Measurements from ENCODE around the gene MFGE8.

The MFGE8 gene

GRCh38 chr15:88866295-88866881 is 46.8 kb downstream of the MFGE8 start:
- peaks cover 0 to 2% of the 10 kb centered on the region in 2 donors for H3K4me1 Mint-ChIP-seq (ENCODE audit: low read depth in 2 of 2)
- no peak for ATAC-seq (replicated peaks)
- H3K9me3 Mint-ChIP-seq = no peaks in the 10 kb centered on the region
- no peak overlapping the region for H3K4me3 Mint-ChIP-seq
- no peak for DNase-seq
- peaks cover 8 to 14% of the 10 kb centered on the region in 2 donors for H3K27me3 Mint-ChIP-seq
- no peaks in the 10 kb centered on the region for H3K36me3 Mint-ChIP-seq (ENCODE audit: insufficient read depth)
- H3K27ac Mint-ChIP-seq = no peak overlapping the region

GRCh38 chr15:88865498-88866099 is 47.6 kb downstream of the MFGE8 start:
- DNase-seq (no peak), ATAC-seq (replicated peaks) (no peak)
- no peaks in the 10 kb centered on the region for H3K4me1 Mint-ChIP-seq (ENCODE audit: low read depth in 2 of 2)
- H3K27me3 Mint-ChIP-seq = peaks cover 8 to 10% of the 10 kb centered on the region in 2 donors
- H3K9me3 Mint-ChIP-seq = no peaks in the 10 kb centered on the region
- H3K27ac Mint-ChIP-seq = no peak overlapping the region
- no peak overlapping the region for H3K4me3 Mint-ChIP-seq
- H3K36me3 Mint-ChIP-seq (ENCODE audit: insufficient read depth) = no peaks in the 10 kb centered on the region

- Mint-ChIP-seq H3K4me1 (ENCODE audit: low read depth in 2 of 2) (no peaks in the 10 kb centered on the region), H3K36me3 (ENCODE audit: insufficient read depth) (no peaks in the 10 kb centered on the region), H3K27ac (no peak overlapping the region), H3K4me3 (no peak overlapping the region), H3K9me3 (no peaks in the 10 kb centered on the region), H3K27me3 (peaks cover 6 to 12% of the 10 kb centered on the region in 2 donors)
- DNase-seq (no peak), ATAC-seq (replicated peaks) (no peak)
These were observed 48.2 kb downstream of the MFGE8 start for GRCh38 chr15:88864861-88865497.

DNA sequence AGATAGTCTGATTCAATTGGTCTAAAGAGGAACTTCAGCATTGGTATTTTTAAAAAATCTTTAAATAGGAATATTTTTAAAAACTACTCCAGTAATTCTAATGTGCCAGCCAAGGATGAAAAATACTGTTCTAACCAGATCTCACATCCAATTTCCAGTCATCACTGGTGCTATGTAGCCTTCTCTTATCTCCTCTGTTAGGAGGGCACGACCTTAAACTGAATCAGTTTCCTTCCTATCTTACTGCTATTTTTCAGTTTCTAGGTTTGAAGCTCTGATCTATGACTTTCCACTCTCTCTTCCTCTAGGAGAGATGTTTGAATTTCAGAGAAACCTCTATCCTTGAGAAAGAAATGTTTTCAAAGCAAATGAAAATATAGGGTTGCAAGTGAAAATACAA is 49.8 kb downstream of the MFGE8 start:
- ATAC-seq (replicated peaks) = no peak
- Mint-ChIP-seq H3K9me3 (no peaks in the 10 kb centered on the region), H3K36me3 (ENCODE audit: insufficient read depth) (no peaks in the 10 kb centered on the region), H3K27me3 (peaks cover 0 to 20% of the 10 kb centered on the region in 2 donors), H3K4me3 (no peak overlapping the region), H3K4me1 (ENCODE audit: low read depth in 2 of 2) (no peaks in the 10 kb centered on the region), H3K27ac (no peak overlapping the region)
- no peak for DNase-seq

GRCh38 chr15:88860212-88860611 is 53.0 kb downstream of the MFGE8 start:
- ATAC-seq (replicated peaks) (no peak), DNase-seq (no peak)
- H3K4me1 Mint-ChIP-seq (ENCODE audit: low read depth in 2 of 2) = no peaks in the 10 kb centered on the region
- peaks cover 0 to 20% of the 10 kb centered on the region in 2 donors for H3K27me3 Mint-ChIP-seq
- H3K36me3 Mint-ChIP-seq (ENCODE audit: insufficient read depth) = no peaks in the 10 kb centered on the region
- no peaks in the 10 kb centered on the region for H3K9me3 Mint-ChIP-seq
- H3K4me3 Mint-ChIP-seq = no peak overlapping the region
- H3K27ac Mint-ChIP-seq = no peak overlapping the region

- Mint-ChIP-seq H3K27ac (no peak overlapping the region), H3K4me1 (ENCODE audit: low read depth in 2 of 2) (no peaks in the 10 kb centered on the region), H3K4me3 (no peak overlapping the region), H3K9me3 (peaks cover 4% of the 10 kb centered on the region in 2 donors), H3K36me3 (ENCODE audit: insufficient read depth) (no peaks in the 10 kb centered on the region), H3K27me3 (peaks cover 0 to 20% of the 10 kb centered on the region in 2 donors)
- no peak for DNase-seq
- no peak for ATAC-seq (replicated peaks)
These were observed 53.6 kb downstream of the MFGE8 start for GRCh38 chr15:88859550-88859949.

DNA sequence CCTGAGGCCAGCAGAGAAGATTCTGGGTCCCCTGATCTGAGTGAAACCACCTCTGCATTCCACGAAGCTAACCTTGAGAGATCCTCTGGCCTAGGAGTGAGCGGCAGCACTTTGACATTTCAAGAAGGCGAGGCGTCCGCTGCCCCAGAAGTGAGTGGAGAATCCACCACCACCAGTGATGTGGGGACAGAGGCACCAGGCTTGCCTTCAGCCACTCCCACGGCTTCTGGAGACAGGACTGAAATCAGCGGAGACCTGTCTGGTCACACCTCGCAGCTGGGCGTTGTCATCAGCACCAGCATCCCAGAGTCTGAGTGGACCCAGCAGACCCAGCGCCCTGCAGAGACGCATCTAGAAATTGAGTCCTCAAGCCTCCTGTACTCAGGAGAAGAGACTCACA is 54.2 kb downstream of the MFGE8 start:
- Mint-ChIP-seq H3K4me3 (no peak overlapping the region), H3K4me1 (ENCODE audit: low read depth in 2 of 2) (no peaks in the 10 kb centered on the region), H3K36me3 (ENCODE audit: insufficient read depth) (no peaks in the 10 kb centered on the region), H3K27ac (no peak overlapping the region), H3K9me3 (peaks cover 5 to 8% of the 10 kb centered on the region in 2 donors), H3K27me3 (peaks cover 0 to 20% of the 10 kb centered on the region in 2 donors)
- ATAC-seq (replicated peaks) (no peak), DNase-seq (no peak)

GRCh38 chr15:88852476-88852875 is 60.7 kb downstream of the MFGE8 start:
- Mint-ChIP-seq H3K27me3 (peaks cover 25 to 56% of the 10 kb centered on the region in 2 donors), H3K36me3 (ENCODE audit: insufficient read depth) (no peaks in the 10 kb centered on the region), H3K9me3 (peaks cover 5 to 8% of the 10 kb centered on the region in 2 donors), H3K4me1 (ENCODE audit: low read depth in 2 of 2) (no peaks in the 10 kb centered on the region), H3K27ac (no peak overlapping the region), H3K4me3 (no peak overlapping the region)
- ATAC-seq (replicated peaks) (no peak), DNase-seq (no peak)

GRCh38 chr15:88849376-88850072 is 63.7 kb downstream of the MFGE8 start:
- no peak overlapping the region for H3K4me3 Mint-ChIP-seq
- DNase-seq = no peak
- H3K9me3 Mint-ChIP-seq = peaks cover under 1 to 3% of the 10 kb centered on the region in 2 donors
- H3K4me1 Mint-ChIP-seq (ENCODE audit: low read depth in 2 of 2) = no peaks in the 10 kb centered on the region
- no peak overlapping the region for H3K27ac Mint-ChIP-seq
- ATAC-seq (replicated peaks) = no peak
- H3K27me3 Mint-ChIP-seq = peaks cover 25 to 63% of the 10 kb centered on the region in 2 donors
- H3K36me3 Mint-ChIP-seq (ENCODE audit: insufficient read depth) = no peaks in the 10 kb centered on the region

Data from effector memory CD8-positive, alpha-beta T cell (primary cell).